Iris pigment epithelial cell (primary cell): Measurements from ENCODE around the gene WDR5.

Experiments
- DNase-seq: peaks from one replicate; pipeline ENCODE4 v3.0.0-alpha.2; 2011; ENCODE audit warnings: low read depth

Gene WDR5

DNA sequence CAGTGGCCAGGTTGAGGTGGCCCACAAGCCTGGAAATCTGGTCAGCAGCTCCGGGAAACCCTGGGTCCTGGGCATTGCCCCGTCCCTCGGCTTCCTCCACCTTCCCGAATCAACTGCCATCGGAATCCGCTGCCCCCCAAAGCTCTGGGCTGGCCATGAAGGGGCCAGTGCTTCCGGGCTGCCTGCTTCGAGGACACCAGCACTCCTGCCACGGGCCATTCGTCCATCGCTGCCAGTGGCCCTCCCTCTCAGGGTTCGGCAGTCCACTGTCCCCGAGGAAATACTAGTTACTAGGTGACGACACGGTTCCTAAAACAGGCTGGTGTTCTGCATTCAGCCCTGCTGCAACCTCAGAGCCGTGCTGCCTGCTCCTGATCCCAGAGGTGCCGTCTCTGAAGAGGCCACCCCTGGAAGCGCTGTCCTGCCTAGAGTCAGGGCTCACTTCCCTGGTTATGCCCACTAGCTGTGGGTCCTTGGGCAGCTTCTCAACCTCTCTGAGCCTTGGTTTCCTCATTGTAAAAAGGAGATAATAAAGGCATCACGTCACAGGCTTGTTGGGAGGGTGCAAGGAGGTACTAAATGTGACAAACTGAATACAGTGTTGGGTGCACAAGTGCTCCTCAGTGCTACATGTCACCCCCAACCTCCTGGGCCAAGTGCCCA is 3.5 kb upstream of the WDR5 start:
- no peak for DNase-seq

- DNase-seq, result no peak
These were observed 936 bp upstream of the WDR5 start for GRCh38 chr9:134134949-134135342.

- peak; percentile 36 for DNase-seq
These were observed 475 bp downstream of the WDR5 start for GRCh38 chr9:134136118-134136995.

DNA sequence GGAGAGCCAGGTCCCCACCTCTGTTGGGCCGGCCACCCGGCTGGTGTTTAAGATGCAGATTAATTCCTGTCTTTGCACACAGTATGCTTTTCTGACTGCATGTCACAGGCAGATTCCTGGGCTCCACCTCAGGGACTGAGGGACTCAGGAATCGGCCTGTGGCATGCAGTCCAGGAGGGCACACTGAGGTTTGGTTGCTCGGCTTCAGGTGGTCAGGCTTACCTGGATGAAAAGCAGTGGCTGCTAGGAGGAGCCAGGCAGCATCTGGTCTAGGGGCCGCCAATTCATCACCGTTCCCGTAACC is 1.1 kb downstream of the WDR5 start:
- DNase-seq, result no peak

DNA sequence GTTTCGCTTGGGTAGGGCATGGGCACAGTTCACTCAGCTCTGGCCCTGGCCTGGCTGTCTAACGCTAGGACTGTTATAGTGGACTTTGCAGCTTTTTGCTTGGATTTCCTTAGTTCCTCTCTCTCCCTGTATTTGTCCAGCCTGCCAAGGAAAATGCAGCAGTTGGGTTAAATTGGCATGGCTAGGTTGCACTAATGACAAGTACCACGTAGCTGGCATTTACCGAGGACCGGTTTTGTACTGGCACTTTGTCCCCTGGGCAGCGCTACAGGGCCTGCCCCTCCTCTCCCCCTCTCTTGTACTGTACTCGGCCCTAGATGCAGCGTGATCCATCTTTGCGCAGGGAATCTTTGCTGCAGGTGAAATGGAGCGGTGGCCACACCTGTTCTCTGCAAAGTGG is 2.4 kb downstream of the WDR5 start:
- no peak for DNase-seq

- peak; percentile 29 for DNase-seq
These were observed 3.2 kb downstream of the WDR5 start for GRCh38 chr9:134139081-134139480.

DNA sequence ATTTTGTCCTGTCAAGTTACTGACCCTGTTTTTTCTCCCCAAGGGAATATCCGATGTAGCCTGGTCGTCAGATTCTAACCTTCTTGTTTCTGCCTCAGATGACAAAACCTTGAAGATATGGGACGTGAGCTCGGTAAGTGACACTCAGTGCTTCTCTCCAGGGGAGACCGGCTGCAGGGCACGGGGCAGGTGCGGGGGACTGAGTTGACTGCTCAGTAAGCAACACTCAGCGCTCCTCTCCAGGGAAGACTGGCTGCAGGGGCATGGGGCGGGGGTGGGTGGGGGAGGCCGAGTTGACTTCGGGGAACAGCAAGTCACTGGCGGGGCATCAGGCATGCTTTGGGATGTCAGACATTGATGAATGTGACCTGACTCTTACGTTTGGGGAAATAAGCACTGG is 6.0 kb downstream of the WDR5 start:
- DNase-seq, result no peak

- no peak for DNase-seq
These were observed 8.9 kb downstream of the WDR5 start for GRCh38 chr9:134144801-134145200.

DNA sequence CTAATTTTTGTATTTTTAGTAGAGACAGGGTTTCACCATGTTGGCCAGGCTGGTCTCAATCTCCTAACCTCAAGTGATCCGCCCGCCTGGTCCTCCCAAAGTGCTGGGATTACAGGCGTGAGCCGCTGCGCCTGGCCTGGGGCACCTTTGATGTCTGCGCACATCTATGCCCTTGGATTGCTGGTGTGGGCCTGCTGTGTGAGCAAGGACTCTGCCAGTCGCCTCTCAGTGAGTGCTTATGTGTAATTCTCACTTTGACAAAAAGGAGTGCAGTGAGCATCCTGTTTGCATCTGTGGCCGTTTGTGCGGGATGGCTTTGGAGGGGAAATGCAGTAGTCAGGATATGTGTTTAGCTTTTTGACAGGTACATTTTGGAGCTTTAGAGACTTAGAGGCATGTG is 9.4 kb downstream of the WDR5 start:
- DNase-seq, result no peak

- no peak for DNase-seq
These were observed 11.1 kb downstream of the WDR5 start for GRCh38 chr9:134146774-134147493.

- no peak for DNase-seq
These were observed 13.5 kb downstream of the WDR5 start for GRCh38 chr9:134149380-134149779.

GRCh38 chr9:134150557-134151214 is 14.8 kb downstream of the WDR5 start:
- peak; percentile 62 for DNase-seq

GRCh38 chr9:134152022-134152448 is 16.2 kb downstream of the WDR5 start:
- no peak for DNase-seq

GRCh38 chr9:134152488-134152887 is 16.6 kb downstream of the WDR5 start:
- no peak for DNase-seq

DNA sequence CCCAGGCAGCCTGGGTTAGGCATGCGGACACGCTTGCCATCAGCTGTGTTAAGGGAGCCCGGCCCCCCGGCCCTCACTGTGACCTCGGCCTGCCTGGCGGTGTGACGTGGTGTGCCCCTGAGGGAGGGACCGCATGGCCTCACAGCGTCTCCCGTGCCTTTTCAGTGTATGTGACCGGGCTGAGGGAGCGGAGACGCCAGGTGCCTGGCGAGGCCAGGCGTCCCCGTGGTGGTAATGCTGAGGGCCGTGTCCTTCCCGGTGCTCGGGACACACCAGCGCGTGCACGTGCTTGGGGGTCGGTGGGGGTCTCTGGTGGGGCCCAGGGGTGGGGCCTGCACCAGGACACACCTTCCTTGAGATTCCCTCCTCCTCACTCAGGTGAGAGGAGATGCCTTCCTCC is 17.6 kb downstream of the WDR5 start:
- DNase-seq, result no peak

- DNase-seq, result no peak
These were observed 18.4 kb downstream of the WDR5 start for GRCh38 chr9:134154262-134154701.

- no peak for DNase-seq
These were observed 20.0 kb downstream of the WDR5 start for GRCh38 chr9:134155812-134156377.

DNA sequence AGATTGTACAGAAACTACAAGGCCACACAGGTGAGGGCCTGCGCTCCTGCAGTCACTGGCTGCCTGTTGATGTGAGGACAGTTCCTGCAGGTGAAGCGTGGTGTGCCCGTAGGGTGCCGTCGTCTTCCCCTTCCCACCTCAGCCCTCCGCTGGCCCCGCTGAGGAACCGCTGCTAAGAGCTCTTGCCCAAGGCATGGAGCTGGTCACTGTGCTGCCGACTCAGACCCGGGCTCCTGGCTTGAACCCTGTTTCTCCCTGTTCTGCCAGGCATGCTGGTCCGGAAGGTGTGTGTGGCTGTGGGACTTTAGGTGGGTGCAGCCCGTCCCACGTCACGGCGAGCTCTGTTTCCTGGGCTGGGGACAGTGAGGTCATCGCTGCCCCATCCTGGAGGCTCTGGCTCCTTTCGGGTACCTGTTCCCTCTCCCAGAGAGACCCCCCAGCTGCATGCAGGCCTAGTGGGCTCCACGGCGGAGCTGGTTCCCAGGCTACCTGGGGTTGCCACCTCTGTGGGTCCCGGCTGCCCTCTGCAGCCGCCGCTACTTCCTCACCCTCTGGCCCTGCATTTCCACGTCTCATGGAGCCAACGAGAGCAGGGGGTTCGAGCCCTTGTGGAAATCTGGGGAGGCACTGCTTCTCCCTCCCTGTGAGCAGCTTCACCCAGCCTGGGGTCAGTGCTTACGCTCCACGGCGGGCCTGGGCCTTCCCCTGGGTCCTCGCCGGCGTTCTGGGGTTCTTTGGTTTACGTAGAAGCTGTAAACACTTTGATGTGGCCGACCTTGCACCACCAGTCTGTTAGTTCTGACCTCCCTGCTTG is 20.9 kb downstream of the WDR5 start:
- no peak for DNase-seq

GRCh38 chr9:134157378-134157885 is 21.6 kb downstream of the WDR5 start:
- DNase-seq, result no peak

GRCh38 chr9:134158242-134158641 is 22.4 kb downstream of the WDR5 start:
- no peak for DNase-seq
